COR-L47 (cell line): ENCODE measurements around the gene CLDN34.
A peak's percentile ranks its signal among the peaks of the same experiment; 100 is the strongest.

Source experiments
- DNase-seq: peaks from one replicate; lab custom pipeline; 2025; lab: John Stamatoyannopoulos, UW

Gene CLDN34

GRCh38 chrX:9966775-9967408, at the start of gene CLDN34:
CLDN34 (plus strand) TSS chrX:9967358; CDS start chrX:9967358, 0 bp downstream.
- no peak for DNase-seq

- DNase-seq = no peak
Measured at GRCh38 chrX:9917861-9918260, 49.3 kb upstream of the CLDN34 start.

- DNase-seq = no peak
Measured at GRCh38 chrX:9919632-9920172, 47.5 kb upstream of the CLDN34 start.

- no peak for DNase-seq
Measured at GRCh38 chrX:9921407-9921806, 45.8 kb upstream of the CLDN34 start.

GRCh38 chrX:9923357-9923756, 43.8 kb upstream of the CLDN34 start:
- DNase-seq = no peak

- no peak for DNase-seq
Measured at GRCh38 chrX:9926002-9926401, 41.2 kb upstream of the CLDN34 start.

GRCh38 chrX:9927698-9928482, 39.3 kb upstream of the CLDN34 start:
- peak; percentile 46 for DNase-seq

GRCh38 chrX:9935436-9935835, 31.7 kb upstream of the CLDN34 start:
- DNase-seq = no peak

- DNase-seq = no peak
Measured at GRCh38 chrX:9937761-9938160, 29.4 kb upstream of the CLDN34 start.

- no peak for DNase-seq
Measured at GRCh38 chrX:9938516-9938915, 28.6 kb upstream of the CLDN34 start.

GRCh38 chrX:9940421-9940820, 26.7 kb upstream of the CLDN34 start:
- DNase-seq = no peak

- no peak for DNase-seq
Measured at GRCh38 chrX:9942086-9942485, 25.1 kb upstream of the CLDN34 start.

GRCh38 chrX:9943420-9943819, 23.7 kb upstream of the CLDN34 start:
- no peak for DNase-seq

- DNase-seq = no peak
Measured at GRCh38 chrX:9947131-9947794, 19.9 kb upstream of the CLDN34 start.

- no peak for DNase-seq
Measured at GRCh38 chrX:9948406-9948805, 18.8 kb upstream of the CLDN34 start.

- DNase-seq = no peak
Measured at GRCh38 chrX:9952300-9952699, 14.9 kb upstream of the CLDN34 start.

GRCh38 chrX:9953396-9953795, 13.8 kb upstream of the CLDN34 start:
- DNase-seq = no peak

GRCh38 chrX:9955506-9955905, 11.7 kb upstream of the CLDN34 start:
- DNase-seq = no peak

GRCh38 chrX:9957743-9958142, 9.4 kb upstream of the CLDN34 start:
- no peak for DNase-seq

- DNase-seq = no peak
Measured at GRCh38 chrX:9958183-9958582, 9.0 kb upstream of the CLDN34 start.

GRCh38 chrX:9961750-9962149, 5.4 kb upstream of the CLDN34 start:
- no peak for DNase-seq

- no peak for DNase-seq
Measured at GRCh38 chrX:9977635-9978034, 10.5 kb downstream of the CLDN34 start.

GRCh38 chrX:9980401-9980800, 13.2 kb downstream of the CLDN34 start:
- DNase-seq = no peak
